ENCODE measurements around the gene GJD3.

- TF ChIP-seq POLR2A (IDR thresholded peaks at IDR 0.05) (no peak), CTCF (IDR thresholded peaks at IDR 0.05) (no peak)
Measured at GRCh38 chr17:40372031-40372430, 7.5 kb upstream of the GJD3 start.

Measured in tibial nerve (tissue), 3 donors.